ENCODE data around the gene MCF2. TPM values are rescaled to one million over a fixed set of nuclear protein-coding genes. Genes with fewer than 3 reads are reported as not detected.

Gene MCF2
- total and polyA plus RNA-seq, 12 donors, result 7.1 to 66.9 (median 28.2) TPM

DNA sequence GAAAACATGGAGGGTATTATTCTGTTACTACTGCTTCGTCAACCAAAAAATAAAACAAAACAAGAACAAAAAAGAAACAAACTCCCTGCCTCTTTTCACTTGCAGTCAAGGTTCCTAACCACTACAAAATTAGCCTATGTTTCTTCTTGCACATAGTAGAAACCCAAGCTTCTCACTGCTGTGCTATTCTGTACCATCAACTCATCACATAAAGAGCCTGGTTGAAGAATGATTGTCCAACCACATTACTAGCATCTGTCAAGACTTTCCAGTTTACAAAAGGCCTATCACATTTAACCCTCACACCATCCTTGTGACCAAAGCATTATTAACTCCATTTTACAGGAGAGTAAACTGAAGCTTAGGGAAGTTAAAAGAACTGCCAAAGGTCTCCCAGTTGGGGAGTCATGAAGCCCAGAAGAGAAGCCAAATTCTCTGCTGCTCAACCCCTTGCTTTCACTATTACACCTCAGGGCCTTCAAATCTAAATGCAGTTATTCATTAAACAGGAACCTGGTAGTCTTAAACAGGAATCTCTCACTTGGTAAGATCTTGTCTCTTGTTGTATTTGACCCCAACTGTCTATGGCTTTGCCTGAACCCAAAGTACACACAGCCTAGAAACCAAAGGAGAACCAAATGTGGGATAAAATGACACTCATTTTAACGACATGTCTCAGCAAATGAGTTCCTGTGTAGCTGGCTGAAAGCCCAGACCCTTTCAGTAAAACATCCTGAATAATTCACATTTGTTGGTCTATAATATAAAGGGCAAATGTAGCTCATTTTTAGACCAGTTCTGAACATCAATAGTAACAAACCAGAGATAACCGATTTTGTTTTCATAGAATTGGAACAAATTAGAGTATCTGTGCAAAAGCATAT is 168.8 kb downstream of the MCF2 start:
- TF ChIP-seq, protein P1, sequence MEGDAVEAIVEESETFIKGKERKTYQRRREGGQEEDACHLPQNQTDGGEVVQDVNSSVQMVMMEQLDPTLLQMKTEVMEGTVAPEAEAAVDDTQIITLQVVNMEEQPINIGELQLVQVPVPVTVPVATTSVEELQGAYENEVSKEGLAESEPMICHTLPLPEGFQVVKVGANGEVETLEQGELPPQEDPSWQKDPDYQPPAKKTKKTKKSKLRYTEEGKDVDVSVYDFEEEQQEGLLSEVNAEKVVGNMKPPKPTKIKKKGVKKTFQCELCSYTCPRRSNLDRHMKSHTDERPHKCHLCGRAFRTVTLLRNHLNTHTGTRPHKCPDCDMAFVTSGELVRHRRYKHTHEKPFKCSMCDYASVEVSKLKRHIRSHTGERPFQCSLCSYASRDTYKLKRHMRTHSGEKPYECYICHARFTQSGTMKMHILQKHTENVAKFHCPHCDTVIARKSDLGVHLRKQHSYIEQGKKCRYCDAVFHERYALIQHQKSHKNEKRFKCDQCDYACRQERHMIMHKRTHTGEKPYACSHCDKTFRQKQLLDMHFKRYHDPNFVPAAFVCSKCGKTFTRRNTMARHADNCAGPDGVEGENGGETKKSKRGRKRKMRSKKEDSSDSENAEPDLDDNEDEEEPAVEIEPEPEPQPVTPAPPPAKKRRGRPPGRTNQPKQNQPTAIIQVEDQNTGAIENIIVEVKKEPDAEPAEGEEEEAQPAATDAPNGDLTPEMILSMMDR (IDR thresholded peaks at IDR 0.05), result no peak
- no peak for TF ChIP-seq POLR2A (IDR thresholded peaks at IDR 0.05)
- no peak overlapping the region for H3K27ac ChIP-seq
- H3K36me3 ChIP-seq (replicated peaks in 1 of 2), result no peaks in the 10 kb centered on the region
- H3K27me3 ChIP-seq, result peaks cover 25% of the 10 kb centered on the region
- H3K4me3 ChIP-seq, result no peak overlapping the region
- no peaks in the 10 kb centered on the region for H3K9me3 ChIP-seq (replicated peaks in 1 of 3)
- intact Hi-C loops (cut with DNase I), result no loop called here
- H3K4me1 ChIP-seq (replicated peaks in 1 of 2), result no peaks in the 10 kb centered on the region
- no peak for DNase-seq
- 37 to 42% (median 40%) methylated on average over 3 of the region's 3 CpGs for WGBS, 4 donors

DNA sequence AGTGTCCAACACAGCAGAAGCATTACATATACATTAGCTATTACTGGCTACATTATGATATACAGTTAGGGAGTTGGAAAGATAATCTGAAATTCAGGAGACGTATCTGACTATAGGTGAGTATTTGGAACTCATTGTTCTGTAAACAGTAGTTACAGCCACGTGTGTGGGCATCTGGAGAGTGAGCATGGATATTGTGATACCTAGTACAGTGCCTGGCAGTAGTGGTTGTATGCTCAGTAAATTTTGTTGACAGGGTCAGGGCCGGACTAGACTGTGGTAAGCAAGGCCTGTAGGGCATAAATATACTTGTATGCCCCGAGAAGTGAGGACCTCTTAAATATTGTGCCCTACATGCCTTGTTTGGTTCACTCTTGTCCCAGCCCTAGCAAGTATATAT is 174.5 kb downstream of the MCF2 start:
- H3K27ac ChIP-seq, result no peak overlapping the region
- no peaks in the 10 kb centered on the region for H3K27me3 ChIP-seq
- no peaks in the 10 kb centered on the region for H3K36me3 ChIP-seq (replicated peaks in 1 of 2)
- intact Hi-C loops (cut with DNase I), result no loop called here
- TF ChIP-seq POLR2A (IDR thresholded peaks at IDR 0.05), result no peak
- TF ChIP-seq, protein P1 (IDR thresholded peaks at IDR 0.05), result no peak
- 49 to 72% (median 60%) methylated on average over 4 of the region's 4 CpGs for WGBS, 4 donors
- no peak for DNase-seq
- no peaks in the 10 kb centered on the region for H3K4me1 ChIP-seq (replicated peaks in 1 of 2)
- no peaks in the 10 kb centered on the region for H3K9me3 ChIP-seq (replicated peaks in 1 of 3)
- H3K4me3 ChIP-seq, result no peak overlapping the region

DNA sequence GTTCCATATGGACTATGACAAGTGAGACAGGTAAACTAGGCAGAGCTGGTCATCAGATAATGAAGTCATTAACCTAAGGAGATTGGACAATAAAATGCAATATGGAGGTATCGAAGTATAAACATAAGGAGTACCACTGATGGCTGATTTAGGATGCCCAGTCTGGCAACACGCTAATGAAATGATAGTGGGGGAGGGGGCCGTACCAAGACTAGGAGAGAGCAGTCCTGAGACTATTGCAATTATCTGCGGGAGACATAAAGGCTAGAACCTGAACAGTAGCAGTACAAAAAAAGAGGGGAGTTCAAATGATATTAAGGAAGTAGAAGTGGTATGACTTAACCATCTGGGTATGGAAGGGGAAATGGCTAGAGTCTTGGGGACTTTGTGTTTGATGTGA is 175.1 kb downstream of the MCF2 start:
- Histone ChIP-seq H3K36me3 (replicated peaks in 1 of 2) (no peaks in the 10 kb centered on the region), H3K9me3 (replicated peaks in 1 of 3) (no peaks in the 10 kb centered on the region), H3K4me1 (replicated peaks in 1 of 2) (no peaks in the 10 kb centered on the region), H3K27ac (no peak overlapping the region), H3K4me3 (no peak overlapping the region), H3K27me3 (no peaks in the 10 kb centered on the region)
- DNase-seq, result no peak
- intact Hi-C loops (cut with DNase I), result no loop called here
- 71 to 83% (median 74%) methylated on average over 4 of the region's 4 CpGs for WGBS, 4 donors
- TF ChIP-seq, protein P1 (IDR thresholded peaks at IDR 0.05), result no peak
- no peak for TF ChIP-seq POLR2A (IDR thresholded peaks at IDR 0.05)

Small RNAs within 50 kb of the gene (small RNA-seq; reads per million reads assigned to genes)
- gene RF01210, result 0 reads per million in 2 donors

Other genes with a start within 250 kb of the MCF2 start
- under 1 TPM in 2 of 9 donors, not detected in 7; 0.11 to 0.38 TPM for gene F9, start 177.4 kb downstream of the MCF2 start, total RNA-seq
- under 1 TPM in 1 of 3 donors, not detected in 2; 0.11 TPM for gene F9, start 177.4 kb downstream of the MCF2 start, polyA plus RNA-seq
- 10 to 100 TPM; 11.3 to 29.9 (median 19.7) TPM for gene ATP11C, start 224.9 kb upstream of the MCF2 start, total RNA-seq
- 10 to 100 TPM in 1 of 3 donors, 1 to 10 TPM in 2; 3.3 to 13.8 (median 4.6) TPM for gene ATP11C, start 224.9 kb upstream of the MCF2 start, polyA plus RNA-seq